ENCODE results near the gene METTL25. TPM values are rescaled to one million over a fixed set of nuclear protein-coding genes. Genes with fewer than 3 reads are reported as not detected.

The METTL25 gene
- total and polyA plus RNA-seq, 7 donors, result 2.2 to 14.4 (median 7.0) TPM

DNA sequence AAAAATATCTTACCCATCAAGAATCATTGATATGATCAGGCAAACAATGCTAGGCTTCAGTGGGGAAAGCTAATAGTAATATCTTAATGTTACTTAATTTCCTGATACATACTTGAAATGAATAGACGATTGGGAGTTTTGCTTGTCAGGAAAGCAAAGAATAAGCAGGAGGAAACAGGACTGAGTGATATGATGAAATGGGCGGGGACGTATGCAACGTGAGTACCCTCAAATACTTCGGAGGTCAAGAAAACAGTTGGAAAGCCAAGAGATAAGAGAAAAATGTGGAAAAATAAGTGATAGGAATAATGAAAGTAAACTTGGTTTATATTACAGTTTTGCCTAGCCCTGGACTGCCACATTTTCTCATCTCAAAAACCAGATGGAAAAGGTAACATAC, 49.2 kb downstream of the METTL25 start:
- Histone ChIP-seq H3K27me3 (ENCODE audit: insufficient read depth in 3 of 3, low read length in 2 of 3) (no peaks in the 10 kb centered on the region), H3K4me1 (no peaks in the 10 kb centered on the region), H3K4me3 (no peak overlapping the region), H3K36me3 (ENCODE audit: insufficient read depth in 1 of 2, low read depth in 1 of 2) (peaks cover 0 to 23% of the 10 kb centered on the region in 2 donors), H3K27ac (no peak overlapping the region), H3K9me3 (no peaks in the 10 kb centered on the region)
- DNase-seq, result no peak
- TF ChIP-seq, protein P1, sequence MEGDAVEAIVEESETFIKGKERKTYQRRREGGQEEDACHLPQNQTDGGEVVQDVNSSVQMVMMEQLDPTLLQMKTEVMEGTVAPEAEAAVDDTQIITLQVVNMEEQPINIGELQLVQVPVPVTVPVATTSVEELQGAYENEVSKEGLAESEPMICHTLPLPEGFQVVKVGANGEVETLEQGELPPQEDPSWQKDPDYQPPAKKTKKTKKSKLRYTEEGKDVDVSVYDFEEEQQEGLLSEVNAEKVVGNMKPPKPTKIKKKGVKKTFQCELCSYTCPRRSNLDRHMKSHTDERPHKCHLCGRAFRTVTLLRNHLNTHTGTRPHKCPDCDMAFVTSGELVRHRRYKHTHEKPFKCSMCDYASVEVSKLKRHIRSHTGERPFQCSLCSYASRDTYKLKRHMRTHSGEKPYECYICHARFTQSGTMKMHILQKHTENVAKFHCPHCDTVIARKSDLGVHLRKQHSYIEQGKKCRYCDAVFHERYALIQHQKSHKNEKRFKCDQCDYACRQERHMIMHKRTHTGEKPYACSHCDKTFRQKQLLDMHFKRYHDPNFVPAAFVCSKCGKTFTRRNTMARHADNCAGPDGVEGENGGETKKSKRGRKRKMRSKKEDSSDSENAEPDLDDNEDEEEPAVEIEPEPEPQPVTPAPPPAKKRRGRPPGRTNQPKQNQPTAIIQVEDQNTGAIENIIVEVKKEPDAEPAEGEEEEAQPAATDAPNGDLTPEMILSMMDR (IDR thresholded peaks at IDR 0.05), result no peak
- 92 to 94% (median 92%) methylated on average over 5 of the region's 5 CpGs for WGBS, 3 donors
- ATAC-seq, result no peak
- intact Hi-C loops (cut with DNase I), result no loop called here

- 89 to 98% (median 92%) methylated on average over 1 of the region's 1 CpG for WGBS, 3 donors
- H3K4me1 ChIP-seq, result no peaks in the 10 kb centered on the region
- TF ChIP-seq, protein P1 (IDR thresholded peaks at IDR 0.05), result no peak
- H3K27me3 ChIP-seq (ENCODE audit: insufficient read depth in 3 of 3, low read length in 2 of 3), result no peaks in the 10 kb centered on the region
- no peak overlapping the region for H3K4me3 ChIP-seq
- no peak overlapping the region for H3K27ac ChIP-seq
- no peak for DNase-seq
- intact Hi-C loops (cut with DNase I), result no loop called here
- H3K36me3 ChIP-seq (ENCODE audit: insufficient read depth in 1 of 2, low read depth in 1 of 2), result peaks cover 0 to 23% of the 10 kb centered on the region in 2 donors
- no peak for ATAC-seq
- no peaks in the 10 kb centered on the region for H3K9me3 ChIP-seq
Measured at GRCh38 chr12:82408844-82409243, 50.5 kb downstream of the METTL25 start.

GRCh38 chr12:82411546-82412230, 53.4 kb downstream of the METTL25 start:
- H3K9me3 ChIP-seq, result no peaks in the 10 kb centered on the region
- peaks cover 0 to 17% of the 10 kb centered on the region in 2 donors for H3K36me3 ChIP-seq (ENCODE audit: insufficient read depth in 1 of 2, low read depth in 1 of 2)
- TF ChIP-seq, protein P1 (IDR thresholded peaks at IDR 0.05), result no peak
- intact Hi-C loops (cut with DNase I), result no loop called here
- no peak for DNase-seq
- H3K27ac ChIP-seq, result no peak overlapping the region
- no peak for ATAC-seq
- H3K4me1 ChIP-seq, result no peaks in the 10 kb centered on the region
- no peaks in the 10 kb centered on the region for H3K27me3 ChIP-seq (ENCODE audit: insufficient read depth in 3 of 3, low read length in 2 of 3)
- WGBS, 3 donors, result 87 to 91% (median 90%) methylated on average over 4 of the region's 4 CpGs
- no peak overlapping the region for H3K4me3 ChIP-seq

DNA sequence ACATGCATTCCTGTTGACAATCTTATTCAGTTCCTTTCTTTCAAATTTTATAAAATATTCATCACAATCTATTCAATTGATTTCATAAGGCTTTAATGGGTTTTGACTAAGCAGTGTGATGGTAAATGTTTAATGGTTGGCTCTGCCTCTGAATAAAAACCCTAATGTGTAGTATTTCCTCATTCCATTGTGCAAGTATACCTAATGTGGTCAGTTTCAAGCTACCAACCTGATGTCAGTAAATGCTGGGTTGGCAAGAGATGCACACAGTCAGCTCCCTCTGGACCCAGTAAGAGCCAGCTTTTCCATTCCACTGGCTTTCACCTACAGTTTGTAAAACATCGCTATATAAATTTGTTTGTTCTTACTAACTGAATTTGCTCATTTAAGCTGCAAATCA, 53.9 kb downstream of the METTL25 start:
- no peaks in the 10 kb centered on the region for H3K9me3 ChIP-seq
- TF ChIP-seq, protein P1 (IDR thresholded peaks at IDR 0.05), result no peak
- H3K27ac ChIP-seq, result no peak overlapping the region
- intact Hi-C loops (cut with DNase I), result no loop called here
- no peaks in the 10 kb centered on the region for H3K27me3 ChIP-seq (ENCODE audit: insufficient read depth in 3 of 3, low read length in 2 of 3)
- no peak for ATAC-seq
- H3K4me1 ChIP-seq, result no peaks in the 10 kb centered on the region
- H3K4me3 ChIP-seq, result no peak overlapping the region
- H3K36me3 ChIP-seq (ENCODE audit: insufficient read depth in 1 of 2, low read depth in 1 of 2), result peaks cover 0 to 11% of the 10 kb centered on the region in 2 donors
- 95 to 100% (median 97%) methylated on average over 1 of the region's 1 CpG for WGBS, 3 donors
- no peak for DNase-seq

DNA sequence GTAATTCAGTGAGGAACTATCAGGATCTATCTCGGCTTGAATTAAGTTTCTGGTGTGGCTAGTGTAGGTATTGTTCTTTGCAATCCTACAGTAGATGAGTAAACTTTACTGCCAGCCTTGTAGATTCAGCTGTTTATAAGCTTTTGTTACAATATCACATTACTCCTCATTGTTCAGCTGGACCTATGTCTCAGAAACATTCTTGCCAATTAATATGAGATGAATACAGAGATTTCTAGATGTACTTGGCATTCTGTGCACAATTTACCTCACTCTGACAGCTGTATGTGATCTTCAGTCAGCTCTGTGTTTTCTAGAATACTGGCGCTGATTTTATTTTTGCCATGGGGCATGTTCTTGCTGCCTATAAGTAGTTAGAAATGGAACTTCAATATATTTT, 55.7 kb downstream of the METTL25 start:
- H3K4me3 ChIP-seq, result no peak overlapping the region
- intact Hi-C loops (cut with DNase I), result no loop called here
- ATAC-seq (no peak), DNase-seq (no peak)
- H3K4me1 ChIP-seq, result no peaks in the 10 kb centered on the region
- H3K36me3 ChIP-seq (ENCODE audit: insufficient read depth in 1 of 2, low read depth in 1 of 2), result no peaks in the 10 kb centered on the region
- no peaks in the 10 kb centered on the region for H3K9me3 ChIP-seq
- no peak overlapping the region for H3K27ac ChIP-seq
- WGBS, 3 donors, result 56 to 74% (median 63%) methylated on average over 2 of the region's 2 CpGs
- no peaks in the 10 kb centered on the region for H3K27me3 ChIP-seq (ENCODE audit: insufficient read depth in 3 of 3, low read length in 2 of 3)
- TF ChIP-seq, protein P1 (IDR thresholded peaks at IDR 0.05), result no peak
